ENCODE results near the gene CLDN10.

CLDN10 gene

GRCh38 chr13:95579303-95579702 is 26.8 kb downstream of the CLDN10 start:
- no peak overlapping the region for H3K4me3 ChIP-seq (ENCODE audit: low read depth, low read length)
- no peaks in the 10 kb centered on the region for H3K27me3 ChIP-seq (ENCODE audit: insufficient read depth, low read depth, severe bottlenecking)
- H3K36me3 ChIP-seq = peaks cover 71% of the 10 kb centered on the region
- H3K9me3 ChIP-seq (ENCODE audit: severe bottlenecking) = no peaks in the 10 kb centered on the region
- TF ChIP-seq, protein P1, sequence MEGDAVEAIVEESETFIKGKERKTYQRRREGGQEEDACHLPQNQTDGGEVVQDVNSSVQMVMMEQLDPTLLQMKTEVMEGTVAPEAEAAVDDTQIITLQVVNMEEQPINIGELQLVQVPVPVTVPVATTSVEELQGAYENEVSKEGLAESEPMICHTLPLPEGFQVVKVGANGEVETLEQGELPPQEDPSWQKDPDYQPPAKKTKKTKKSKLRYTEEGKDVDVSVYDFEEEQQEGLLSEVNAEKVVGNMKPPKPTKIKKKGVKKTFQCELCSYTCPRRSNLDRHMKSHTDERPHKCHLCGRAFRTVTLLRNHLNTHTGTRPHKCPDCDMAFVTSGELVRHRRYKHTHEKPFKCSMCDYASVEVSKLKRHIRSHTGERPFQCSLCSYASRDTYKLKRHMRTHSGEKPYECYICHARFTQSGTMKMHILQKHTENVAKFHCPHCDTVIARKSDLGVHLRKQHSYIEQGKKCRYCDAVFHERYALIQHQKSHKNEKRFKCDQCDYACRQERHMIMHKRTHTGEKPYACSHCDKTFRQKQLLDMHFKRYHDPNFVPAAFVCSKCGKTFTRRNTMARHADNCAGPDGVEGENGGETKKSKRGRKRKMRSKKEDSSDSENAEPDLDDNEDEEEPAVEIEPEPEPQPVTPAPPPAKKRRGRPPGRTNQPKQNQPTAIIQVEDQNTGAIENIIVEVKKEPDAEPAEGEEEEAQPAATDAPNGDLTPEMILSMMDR (IDR thresholded peaks at IDR 0.05; ENCODE audit: low read depth, low read length) = no peak
- no peak for DNase-seq
- no peak overlapping the region for H3K27ac ChIP-seq

- Histone ChIP-seq H3K27me3 (ENCODE audit: insufficient read depth, low read depth, severe bottlenecking) (no peaks in the 10 kb centered on the region), H3K4me3 (ENCODE audit: low read depth, low read length) (no peak overlapping the region), H3K9me3 (ENCODE audit: severe bottlenecking) (no peaks in the 10 kb centered on the region), H3K27ac (no peak overlapping the region), H3K36me3 (peaks cover 92% of the 10 kb centered on the region)
- TF ChIP-seq, protein P1 (IDR thresholded peaks at IDR 0.05; ENCODE audit: low read depth, low read length) = no peak
- no peak for DNase-seq
Measured at GRCh38 chr13:95585867-95586266, 33.3 kb downstream of the CLDN10 start.

- Histone ChIP-seq H3K36me3 (peaks cover 80% of the 10 kb centered on the region), H3K9me3 (ENCODE audit: severe bottlenecking) (no peaks in the 10 kb centered on the region), H3K4me3 (ENCODE audit: low read depth, low read length) (no peak overlapping the region), H3K27me3 (ENCODE audit: insufficient read depth, low read depth, severe bottlenecking) (no peaks in the 10 kb centered on the region), H3K27ac (no peak overlapping the region)
- TF ChIP-seq, protein P1 (IDR thresholded peaks at IDR 0.05; ENCODE audit: low read depth, low read length) = no peak
- no peak for DNase-seq
Measured at GRCh38 chr13:95588134-95588533, 35.6 kb downstream of the CLDN10 start.

DNA sequence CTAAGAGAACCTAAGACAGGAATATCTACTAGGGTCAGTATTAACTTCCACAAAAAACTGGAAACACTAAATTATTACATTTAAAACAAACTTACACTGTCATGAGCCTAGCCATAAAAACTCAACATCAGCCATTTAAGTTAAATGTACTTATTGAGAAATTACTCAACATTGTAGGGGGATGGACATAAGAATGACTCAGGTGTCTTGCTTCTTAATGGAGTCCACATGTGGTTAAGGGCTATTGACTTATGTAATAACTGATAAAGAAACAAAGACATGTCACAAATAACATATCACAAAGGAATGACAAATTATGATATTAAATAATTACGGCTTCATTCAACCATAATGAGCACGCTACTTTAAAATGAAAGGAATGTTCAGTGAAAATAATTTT is 36.2 kb downstream of the CLDN10 start:
- TF ChIP-seq, protein P1 (IDR thresholded peaks at IDR 0.05; ENCODE audit: low read depth, low read length) = no peak
- Histone ChIP-seq H3K9me3 (ENCODE audit: severe bottlenecking) (no peaks in the 10 kb centered on the region), H3K36me3 (peaks cover 80% of the 10 kb centered on the region), H3K27me3 (ENCODE audit: insufficient read depth, low read depth, severe bottlenecking) (no peaks in the 10 kb centered on the region), H3K27ac (no peak overlapping the region), H3K4me3 (ENCODE audit: low read depth, low read length) (no peak overlapping the region)
- no peak for DNase-seq

DNA sequence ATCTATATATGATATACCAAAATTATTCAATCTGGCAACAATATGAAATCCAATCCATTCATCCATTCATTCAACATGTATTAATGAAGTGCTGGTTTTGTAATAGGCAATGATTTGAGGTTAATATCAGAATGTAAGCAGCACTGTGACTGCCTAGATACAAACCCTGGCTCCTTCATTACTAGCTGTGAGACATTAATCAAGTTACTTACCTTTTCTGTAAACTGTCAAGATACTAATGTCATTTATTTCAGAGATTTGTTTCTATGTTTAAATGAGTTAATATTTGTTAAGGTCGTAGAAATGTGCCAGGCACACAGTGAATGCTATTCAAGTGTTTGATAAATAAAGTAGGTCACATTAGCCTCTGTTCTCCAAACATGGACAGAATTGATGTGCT is 40.9 kb downstream of the CLDN10 start:
- Histone ChIP-seq H3K27ac (no peak overlapping the region), H3K4me3 (ENCODE audit: low read depth, low read length) (no peak overlapping the region), H3K9me3 (ENCODE audit: severe bottlenecking) (no peaks in the 10 kb centered on the region), H3K36me3 (peaks cover 50% of the 10 kb centered on the region), H3K27me3 (ENCODE audit: insufficient read depth, low read depth, severe bottlenecking) (no peaks in the 10 kb centered on the region)
- no peak for DNase-seq
- TF ChIP-seq, protein P1 (IDR thresholded peaks at IDR 0.05; ENCODE audit: low read depth, low read length) = no peak

DNA sequence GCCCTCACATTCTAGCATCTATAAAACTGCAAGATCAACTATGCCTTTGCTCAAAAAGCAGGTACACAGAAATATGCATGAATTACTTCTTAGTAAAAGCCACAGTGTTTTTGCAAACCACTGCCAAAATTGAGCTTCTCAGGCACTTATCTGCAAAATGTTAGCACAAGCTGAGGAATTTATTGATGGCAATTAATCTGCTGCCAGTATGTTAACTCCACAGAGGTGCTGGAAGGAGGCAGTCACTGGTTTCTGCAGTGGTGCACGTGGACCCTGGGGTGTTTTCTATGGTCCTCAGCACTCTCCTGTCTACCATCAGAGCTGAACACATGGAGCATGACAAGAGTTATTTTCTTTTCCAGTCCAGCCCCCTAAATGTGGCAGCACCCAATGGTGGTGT is 44.2 kb downstream of the CLDN10 start:
- Histone ChIP-seq H3K27me3 (ENCODE audit: insufficient read depth, low read depth, severe bottlenecking) (no peaks in the 10 kb centered on the region), H3K9me3 (ENCODE audit: severe bottlenecking) (no peaks in the 10 kb centered on the region), H3K4me3 (ENCODE audit: low read depth, low read length) (no peak overlapping the region), H3K36me3 (peaks cover 56% of the 10 kb centered on the region), H3K27ac (no peak overlapping the region)
- TF ChIP-seq, protein P1 (IDR thresholded peaks at IDR 0.05; ENCODE audit: low read depth, low read length) = no peak
- no peak for DNase-seq

Data from WERI-Rb-1 (cell line).